HG03196 (cell line): ENCODE measurements around the gene CCDC102B.

Experiments
- ATAC-seq: cut with Tn5 transposase; IDR thresholded peaks from one replicate; pipeline ENCODE4 v1.9.1; 2021; ENCODE audit not compliant: unreplicated experiment

The CCDC102B gene

DNA sequence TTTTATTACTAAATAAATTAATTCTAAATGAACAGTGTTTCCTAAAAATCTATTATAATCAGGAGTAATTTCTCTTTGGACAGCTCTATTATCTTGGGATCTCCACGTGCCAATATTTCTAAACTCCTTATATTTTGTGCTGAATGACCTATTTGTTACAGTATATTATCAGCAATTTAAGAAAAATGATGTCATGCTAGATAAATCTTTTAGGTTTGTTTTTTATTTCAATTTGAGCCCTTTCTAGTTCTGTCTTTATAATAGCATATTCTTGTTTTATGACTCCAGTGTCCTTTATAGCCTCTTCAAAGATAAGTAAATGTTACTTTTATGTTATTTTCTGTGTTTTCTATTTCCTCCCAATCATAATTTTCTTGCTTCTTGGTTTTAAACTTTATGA lies 269.2 kb downstream of the CCDC102B start:
- no peak for ATAC-seq

DNA sequence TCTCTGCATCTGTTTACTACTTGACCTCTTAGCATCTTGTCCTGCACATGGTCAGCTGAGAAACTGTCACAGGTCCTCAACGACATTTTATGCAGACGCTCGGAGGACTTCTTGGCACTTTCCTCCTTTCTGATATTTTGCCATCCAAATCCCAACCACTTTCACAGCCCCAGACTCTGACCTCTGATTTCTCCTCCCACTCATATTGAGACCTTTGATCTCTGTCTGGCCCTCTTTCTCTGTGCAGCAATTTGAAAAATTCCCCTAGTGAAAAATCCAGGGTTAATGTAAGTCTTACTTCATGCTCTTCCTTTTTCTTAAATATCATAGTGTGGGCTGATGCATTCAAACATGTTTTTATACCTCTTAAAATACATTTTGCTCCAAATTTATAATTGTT lies 273.8 kb downstream of the CCDC102B start:
- ATAC-seq: no peak

DNA sequence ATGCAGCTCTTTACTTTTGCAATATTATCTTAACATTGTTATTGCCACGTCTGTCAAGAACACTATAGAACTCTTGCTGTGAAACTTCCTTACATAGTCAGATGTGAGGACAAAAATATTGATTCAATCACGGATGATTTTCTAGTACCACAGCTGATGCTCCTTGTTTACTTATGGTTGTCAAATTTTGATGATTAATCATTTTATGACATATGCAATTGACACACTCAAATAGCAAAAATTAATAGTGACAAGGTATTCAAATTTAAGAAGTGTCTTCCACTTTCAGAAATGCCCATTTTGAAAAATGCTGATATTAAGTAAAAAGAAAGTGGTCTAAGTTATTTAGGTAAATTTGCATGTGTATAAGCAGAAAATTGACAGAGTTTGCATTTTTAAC lies 284.0 kb downstream of the CCDC102B start:
- ATAC-seq: no peak

DNA sequence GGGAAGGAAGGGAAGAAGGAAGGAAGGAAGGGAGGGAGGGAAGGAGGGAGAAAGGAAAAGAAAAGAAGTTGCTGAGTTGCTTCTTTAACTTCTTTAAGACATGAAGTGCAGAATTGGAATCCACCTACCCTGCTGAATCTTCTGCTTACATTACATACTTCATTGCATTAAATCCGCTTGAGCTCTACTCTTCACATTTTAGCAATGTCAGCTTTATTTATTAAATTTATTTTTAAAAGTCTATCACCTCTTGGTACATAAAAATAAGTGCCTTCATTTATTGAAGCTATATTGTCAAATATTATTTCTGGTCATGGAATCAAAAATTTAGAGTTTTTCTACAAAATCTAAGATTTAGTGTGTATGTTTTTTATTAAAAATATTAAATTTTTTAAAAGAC lies 284.6 kb downstream of the CCDC102B start:
- ATAC-seq: no peak

DNA sequence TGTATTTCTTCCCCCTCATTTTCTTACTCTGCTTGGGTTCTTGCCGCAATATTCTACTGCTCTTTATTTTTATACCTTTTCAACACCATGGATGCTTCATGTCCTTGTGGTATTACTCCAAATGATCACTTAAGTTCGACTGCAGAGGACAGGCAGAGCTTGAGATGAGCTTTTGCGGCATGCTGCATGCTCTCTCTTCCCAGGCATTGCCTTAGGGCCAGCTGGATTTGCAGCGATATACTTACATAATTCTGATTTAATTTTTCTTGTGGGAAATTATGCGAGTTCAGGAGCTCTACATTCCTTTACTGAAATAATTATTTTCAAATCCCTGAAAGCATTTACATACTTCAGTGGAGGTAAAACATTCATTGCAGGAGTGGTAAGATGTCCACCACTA lies 288.1 kb downstream of the CCDC102B start:
- ATAC-seq: no peak

DNA sequence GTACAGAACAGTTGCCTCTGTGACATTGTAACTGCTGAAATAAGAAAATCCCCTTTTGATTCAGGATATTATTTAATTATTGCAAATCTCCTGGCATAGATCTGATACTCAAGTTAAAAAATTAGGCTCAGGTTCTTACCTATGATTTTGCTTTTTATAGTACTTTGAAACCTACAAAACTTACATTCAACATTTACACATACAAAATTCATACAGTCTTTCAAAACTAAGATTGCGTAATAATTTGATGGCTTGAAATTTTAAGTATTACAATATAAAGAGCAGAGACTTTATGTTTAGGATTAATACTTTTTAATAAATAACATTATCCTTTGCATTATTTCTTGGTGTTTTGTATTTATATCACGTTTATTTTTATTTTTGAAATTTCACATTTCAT lies 291.1 kb downstream of the CCDC102B start:
- ATAC-seq: no peak

DNA sequence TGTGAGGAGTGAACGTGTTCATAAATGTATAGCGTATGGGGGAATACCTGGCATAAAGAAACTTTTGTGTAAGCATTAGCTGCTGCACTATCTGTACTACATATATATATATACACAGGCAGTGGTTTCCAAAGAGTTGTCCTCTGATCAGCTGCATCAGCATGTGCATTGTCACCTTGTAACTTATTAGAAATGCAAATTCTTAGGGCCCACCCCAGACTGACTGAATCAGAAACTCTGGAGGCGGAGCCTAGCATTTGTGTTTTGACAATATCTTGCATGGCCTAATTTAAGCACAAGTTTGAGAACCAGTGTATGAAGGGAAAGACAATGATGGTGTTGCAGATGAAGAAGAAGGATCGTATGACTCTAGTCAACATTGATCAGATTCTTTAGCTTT lies 299.5 kb downstream of the CCDC102B start:
- ATAC-seq: no peak

DNA sequence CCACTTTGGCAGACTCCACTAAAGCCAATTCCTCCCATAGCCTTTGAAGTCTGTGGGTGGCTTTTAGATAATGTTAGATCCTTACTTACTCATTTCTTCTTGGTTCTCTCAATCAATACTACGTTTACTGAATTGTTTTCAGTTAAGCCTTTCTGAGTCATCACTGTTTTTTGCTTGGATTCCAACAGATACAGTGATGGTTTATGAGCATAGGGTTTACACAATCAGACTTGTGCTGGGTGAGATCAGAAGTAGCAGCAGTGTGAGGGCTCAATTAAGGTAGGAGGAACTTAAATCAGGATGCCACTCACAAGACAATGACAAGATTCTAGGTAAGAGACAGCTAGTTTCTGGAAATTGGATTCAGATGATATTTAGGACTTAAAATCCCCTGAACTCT lies 305.1 kb downstream of the CCDC102B start:
- no peak for ATAC-seq
